Neural progenitor cell (in vitro differentiated cells): Measurements from ENCODE around the gene IFNLR1.

Experiments
- EZH2 ChIP-seq: fragments of 200-600 bp; sonication (generic); IDR thresholded peaks from 2 replicates; pipeline ENCODE4 v1.6.1; 2017; ENCODE audit warnings: antibody characterized with exemption, mild to moderate bottlenecking, moderate library complexity
- EZH2phosphoT487 ChIP-seq: fragments of 200-600 bp; sonication (generic); IDR thresholded peaks from 2 replicates; pipeline ENCODE4 v1.6.1; 2017; ENCODE audit warnings: antibody characterized with exemption
- TF ChIP-seq, protein P1 (sequence below): fragments of 200-600 bp; sonication (generic); IDR thresholded peaks from 2 replicates; pipeline ENCODE4 v1.5.1; 2017; ENCODE audit warnings: antibody characterized with exemption, mild to moderate bottlenecking

DNA sequence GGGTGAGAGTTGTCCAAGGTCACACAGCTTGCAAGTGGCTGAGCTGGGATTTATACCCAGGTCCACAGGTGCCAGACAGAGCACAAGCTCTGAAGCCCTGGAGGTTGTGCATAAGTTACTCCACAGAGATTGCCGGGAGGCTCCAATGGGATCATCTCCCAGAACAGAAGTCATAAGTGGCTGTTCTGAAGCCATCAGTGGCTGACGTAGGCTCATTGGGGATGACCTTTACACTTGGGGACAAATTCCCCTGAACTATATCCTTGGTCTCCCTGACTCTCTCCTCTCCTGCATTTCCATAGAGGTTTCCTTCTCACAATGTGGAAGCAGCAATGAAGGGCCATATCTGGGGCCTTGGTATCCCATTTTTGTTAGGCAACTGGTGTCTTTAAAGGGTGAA is 37.0 kb upstream of the IFNLR1 start:
- TF ChIP-seq EZH2 (no peak), EZH2phosphoT487 (no peak)
- TF ChIP-seq, protein P1, sequence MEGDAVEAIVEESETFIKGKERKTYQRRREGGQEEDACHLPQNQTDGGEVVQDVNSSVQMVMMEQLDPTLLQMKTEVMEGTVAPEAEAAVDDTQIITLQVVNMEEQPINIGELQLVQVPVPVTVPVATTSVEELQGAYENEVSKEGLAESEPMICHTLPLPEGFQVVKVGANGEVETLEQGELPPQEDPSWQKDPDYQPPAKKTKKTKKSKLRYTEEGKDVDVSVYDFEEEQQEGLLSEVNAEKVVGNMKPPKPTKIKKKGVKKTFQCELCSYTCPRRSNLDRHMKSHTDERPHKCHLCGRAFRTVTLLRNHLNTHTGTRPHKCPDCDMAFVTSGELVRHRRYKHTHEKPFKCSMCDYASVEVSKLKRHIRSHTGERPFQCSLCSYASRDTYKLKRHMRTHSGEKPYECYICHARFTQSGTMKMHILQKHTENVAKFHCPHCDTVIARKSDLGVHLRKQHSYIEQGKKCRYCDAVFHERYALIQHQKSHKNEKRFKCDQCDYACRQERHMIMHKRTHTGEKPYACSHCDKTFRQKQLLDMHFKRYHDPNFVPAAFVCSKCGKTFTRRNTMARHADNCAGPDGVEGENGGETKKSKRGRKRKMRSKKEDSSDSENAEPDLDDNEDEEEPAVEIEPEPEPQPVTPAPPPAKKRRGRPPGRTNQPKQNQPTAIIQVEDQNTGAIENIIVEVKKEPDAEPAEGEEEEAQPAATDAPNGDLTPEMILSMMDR: no peak
